ENCODE results near the gene ZDHHC18.

GRCh38 chr1:26782521-26783212 lies 43.8 kb upstream of the ZDHHC18 start:
- TF ChIP-seq RAD21 (IDR thresholded peaks at IDR 0.05; ENCODE audit: low read depth) (no peak), NFIC (IDR thresholded peaks at IDR 0.05) (no peak), EP300 (IDR thresholded peaks at IDR 0.05; ENCODE audit: borderline replicate concordance) (no peak), EGR1 (IDR thresholded peaks at IDR 0.05) (no peak)
- TF ChIP-seq, protein P1, sequence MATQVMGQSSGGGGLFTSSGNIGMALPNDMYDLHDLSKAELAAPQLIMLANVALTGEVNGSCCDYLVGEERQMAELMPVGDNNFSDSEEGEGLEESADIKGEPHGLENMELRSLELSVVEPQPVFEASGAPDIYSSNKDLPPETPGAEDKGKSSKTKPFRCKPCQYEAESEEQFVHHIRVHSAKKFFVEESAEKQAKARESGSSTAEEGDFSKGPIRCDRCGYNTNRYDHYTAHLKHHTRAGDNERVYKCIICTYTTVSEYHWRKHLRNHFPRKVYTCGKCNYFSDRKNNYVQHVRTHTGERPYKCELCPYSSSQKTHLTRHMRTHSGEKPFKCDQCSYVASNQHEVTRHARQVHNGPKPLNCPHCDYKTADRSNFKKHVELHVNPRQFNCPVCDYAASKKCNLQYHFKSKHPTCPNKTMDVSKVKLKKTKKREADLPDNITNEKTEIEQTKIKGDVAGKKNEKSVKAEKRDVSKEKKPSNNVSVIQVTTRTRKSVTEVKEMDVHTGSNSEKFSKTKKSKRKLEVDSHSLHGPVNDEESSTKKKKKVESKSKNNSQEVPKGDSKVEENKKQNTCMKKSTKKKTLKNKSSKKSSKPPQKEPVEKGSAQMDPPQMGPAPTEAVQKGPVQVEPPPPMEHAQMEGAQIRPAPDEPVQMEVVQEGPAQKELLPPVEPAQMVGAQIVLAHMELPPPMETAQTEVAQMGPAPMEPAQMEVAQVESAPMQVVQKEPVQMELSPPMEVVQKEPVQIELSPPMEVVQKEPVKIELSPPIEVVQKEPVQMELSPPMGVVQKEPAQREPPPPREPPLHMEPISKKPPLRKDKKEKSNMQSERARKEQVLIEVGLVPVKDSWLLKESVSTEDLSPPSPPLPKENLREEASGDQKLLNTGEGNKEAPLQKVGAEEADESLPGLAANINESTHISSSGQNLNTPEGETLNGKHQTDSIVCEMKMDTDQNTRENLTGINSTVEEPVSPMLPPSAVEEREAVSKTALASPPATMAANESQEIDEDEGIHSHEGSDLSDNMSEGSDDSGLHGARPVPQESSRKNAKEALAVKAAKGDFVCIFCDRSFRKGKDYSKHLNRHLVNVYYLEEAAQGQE (IDR thresholded peaks at IDR 0.05; ENCODE audit: low read depth): no peak

All from Ishikawa (cell line).